PFSK-1 (cell line): Measurements from ENCODE around the gene TOP2B.

Experiments
- POLR2AphosphoS5 ChIP-seq: IDR thresholded peaks from 2 replicates; pipeline ENCODE4 v1.6.1; 2012; ENCODE audit warnings: low read depth, mild to moderate bottlenecking, control low read depth, low read length, moderate library complexity
- REST ChIP-seq, 2 experiments: IDR thresholded peaks; 2 replicates each; pipeline versions ENCODE4 v1.6.1 to v1.8.0; 2011 to 2012; ENCODE audit warnings: low read depth in 2 of 2, low read length in 2 of 2, control low read depth in 1 of 2, inconsistent platforms in 1 of 2, mild to moderate bottlenecking in 1 of 2, moderate library complexity in 1 of 2; ENCODE audit not compliant: insufficient read depth in 1 of 2
- TAF1 ChIP-seq: IDR thresholded peaks from 2 replicates; pipeline ENCODE4 v1.6.1; 2012; ENCODE audit warnings: low read length, control low read depth, borderline replicate concordance; ENCODE audit not compliant: insufficient read depth

GRCh38 chr3:25653322-25653721 lies 11.4 kb downstream of the TOP2B start:
- TF ChIP-seq REST (IDR thresholded peaks at IDR 0.05; ENCODE audit: insufficient read depth in 1 of 2, low read depth in 2 of 2, low read length in 2 of 2) (no peak), POLR2AphosphoS5 (no peak), TAF1 (no peak)
